KMS-11 (cell line): ENCODE data around the gene TNIP3.

Experiments
- H2AFZ ChIP-seq: fragments of 200-600 bp; sonication (generic); 2 replicates; pipeline ENCODE4 v1.6.1; 2016; ENCODE audit warnings: antibody characterized with exemption, mixed run types, low read depth
- H3K27ac ChIP-seq: fragments of 200-600 bp; sonication (generic); 2 replicates; pipeline ENCODE4 v1.6.1; 2016; ENCODE audit warnings: mild to moderate bottlenecking, mixed run types
- H3K27me3 ChIP-seq: fragments of 200-600 bp; sonication (generic); 2 replicates; pipeline ENCODE4 v1.6.1; 2017; ENCODE audit warnings: mild to moderate bottlenecking, low read depth, mixed run types, moderate library complexity; ENCODE audit not compliant: insufficient read depth
- H3K36me3 ChIP-seq: fragments of 200-600 bp; sonication (generic); 2 replicates; pipeline ENCODE4 v1.6.1; 2017; ENCODE audit warnings: mild to moderate bottlenecking, mixed run types; ENCODE audit not compliant: insufficient read depth
- H3K4me1 ChIP-seq: fragments of 200-600 bp; sonication (generic); 2 replicates; pipeline ENCODE4 v1.6.1; 2016; ENCODE audit warnings: mild to moderate bottlenecking, low read depth, mixed run types; ENCODE audit not compliant: poor library complexity, severe bottlenecking
- H3K4me2 ChIP-seq: fragments of 200-600 bp; sonication (generic); 2 replicates; pipeline ENCODE4 v1.7.0; 2016; ENCODE audit warnings: mild to moderate bottlenecking, mixed run types
- H3K4me3 ChIP-seq: fragments of 200-600 bp; sonication (generic); IDR thresholded peaks from 2 replicates; pipeline ENCODE4 v1.6.1; 2017; ENCODE audit warnings: low read depth, low read length, mixed read lengths; ENCODE audit not compliant: insufficient read depth
- H3K79me2 ChIP-seq: fragments of 200-600 bp; sonication (generic); 2 replicates; pipeline ENCODE4 v1.6.1; 2016; ENCODE audit warnings: low read depth, mixed run types; ENCODE audit not compliant: insufficient read depth
- H3K9ac ChIP-seq: fragments of 200-600 bp; sonication (generic); 2 replicates; pipeline ENCODE4 v1.6.1; 2016; ENCODE audit warnings: mild to moderate bottlenecking, mixed run types
- H4K20me1 ChIP-seq: fragments of 200-600 bp; sonication (generic); 2 replicates; pipeline ENCODE4 v1.6.1; 2016; ENCODE audit warnings: mild to moderate bottlenecking, mixed run types; ENCODE audit not compliant: insufficient read depth
- CTCF ChIP-seq: fragments of 200-600 bp; sonication (generic); conservative IDR thresholded peaks from 2 replicates; pipeline ENCODE4 v1.6.1; 2017; ENCODE audit warnings: low read depth, mild to moderate bottlenecking, antibody characterized with exemption, low read length, moderate library complexity, mixed read lengths

The TNIP3 gene

GRCh38 chr4:121130326-121130660 lies 33.8 kb downstream of the TNIP3 start:
- H3K27me3 ChIP-seq: no peaks in the 10 kb centered on the region
- peaks cover 16% of the 10 kb centered on the region for H3K4me1 ChIP-seq
- H4K20me1 ChIP-seq: no peaks in the 10 kb centered on the region
- no peaks in the 10 kb centered on the region for H3K36me3 ChIP-seq
- no peak overlapping the region for H3K27ac ChIP-seq
- no peak overlapping the region for H3K4me2 ChIP-seq
- no peaks in the 10 kb centered on the region for H3K79me2 ChIP-seq
- no peak for TF ChIP-seq CTCF
- no peak overlapping the region for H3K4me3 ChIP-seq
- no peak overlapping the region for H2AFZ ChIP-seq
- no peak overlapping the region for H3K9ac ChIP-seq

GRCh38 chr4:121129606-121130325 lies 34.4 kb downstream of the TNIP3 start:
- Histone ChIP-seq H3K9ac (no peak overlapping the region), H2AFZ (no peak overlapping the region), H3K4me1 (peaks cover 11% of the 10 kb centered on the region), H3K36me3 (no peaks in the 10 kb centered on the region), H3K4me2 (no peak overlapping the region), H4K20me1 (no peaks in the 10 kb centered on the region), H3K4me3 (no peak overlapping the region), H3K79me2 (no peaks in the 10 kb centered on the region), H3K27me3 (no peaks in the 10 kb centered on the region), H3K27ac (no peak overlapping the region)
- TF ChIP-seq CTCF: no peak

- TF ChIP-seq CTCF: no peak
- no peaks in the 10 kb centered on the region for H3K27me3 ChIP-seq
- H3K27ac ChIP-seq: no peak overlapping the region
- H3K4me2 ChIP-seq: no peak overlapping the region
- H3K9ac ChIP-seq: no peak overlapping the region
- H3K4me1 ChIP-seq: no peaks in the 10 kb centered on the region
- H3K4me3 ChIP-seq: no peak overlapping the region
- H3K79me2 ChIP-seq: no peaks in the 10 kb centered on the region
- no peak overlapping the region for H2AFZ ChIP-seq
- H3K36me3 ChIP-seq: no peaks in the 10 kb centered on the region
- no peaks in the 10 kb centered on the region for H4K20me1 ChIP-seq
Observed at GRCh38 chr4:121127100-121127499, 37.0 kb downstream of the TNIP3 start.

- no peak overlapping the region for H3K27ac ChIP-seq
- H3K4me2 ChIP-seq: no peak overlapping the region
- H3K4me1 ChIP-seq: no peaks in the 10 kb centered on the region
- H4K20me1 ChIP-seq: no peaks in the 10 kb centered on the region
- no peak overlapping the region for H3K4me3 ChIP-seq
- TF ChIP-seq CTCF: no peak
- no peaks in the 10 kb centered on the region for H3K27me3 ChIP-seq
- H3K36me3 ChIP-seq: no peaks in the 10 kb centered on the region
- no peak overlapping the region for H2AFZ ChIP-seq
- H3K79me2 ChIP-seq: no peaks in the 10 kb centered on the region
- H3K9ac ChIP-seq: no peak overlapping the region
Observed at GRCh38 chr4:121126449-121127006, 37.6 kb downstream of the TNIP3 start.
